Upper lobe of left lung (tissue), 6 donors: ENCODE results near the gene USF2. TPM values are rescaled to one million over a fixed set of nuclear protein-coding genes. Genes with fewer than 3 reads are reported as not detected.

ENCODE experiments used
- ATAC-seq, 2 donors: fragments of 200-7000 bp; cut with Tn5 transposase; one replicate each; pipeline ENCODE4 v1.9.1; 2022; ENCODE audit warnings: mild to moderate bottlenecking in 2 of 2, moderate library complexity in 2 of 2; ENCODE audit not compliant: low FRiP score in 2 of 2
- DNase-seq, 2 donors: peaks; one replicate each; pipeline ENCODE4 v3.0.0-alpha.2; 2019 to 2020
- H3K27ac ChIP-seq, 4 donors: fragments of 200-600 bp; sonication (generic); one replicate each; pipeline ENCODE4 v1.5.1; 2016 to 2019
- H3K27me3 ChIP-seq, 4 donors: fragments of 200-600 bp; sonication (generic); one replicate each; pipeline ENCODE4 v1.5.1; 2017 to 2019
- H3K36me3 ChIP-seq, 4 donors: fragments of 200-600 bp; sonication (generic); one replicate each; pipeline ENCODE4 v1.5.1; 2016 to 2019
- H3K4me1 ChIP-seq, 4 donors: fragments of 200-600 bp; sonication (generic); one replicate each; pipeline ENCODE4 v1.5.1; 2018 to 2019
- H3K4me3 ChIP-seq, 4 donors: fragments of 200-600 bp; sonication (generic); one replicate each; pipeline ENCODE4 v1.5.1; 2017 to 2019; ENCODE audit warnings: mild to moderate bottlenecking in 2 of 4, moderate library complexity in 1 of 4
- H3K9me3 ChIP-seq, 4 donors: fragments of 200-600 bp; sonication (generic); one replicate each; pipeline ENCODE4 v1.5.1; 2018 to 2019
- EP300 ChIP-seq, 4 donors: sonication (generic); formaldehyde crosslinking; IDR thresholded peaks; one replicate each; pipeline ENCODE4 v1.5.1; 2017; ENCODE audit warnings: antibody characterized with exemption in 4 of 4, control low read depth in 2 of 4
- POLR2A ChIP-seq, 4 donors: fragments of 450-650 bp; IDR thresholded peaks; one replicate each; pipeline ENCODE4 v1.5.1; 2016 to 2017; ENCODE audit warnings: antibody characterized with exemption in 4 of 4, mild to moderate bottlenecking in 2 of 4
- POLR2AphosphoS5 ChIP-seq, 2 donors: sonication (generic); formaldehyde crosslinking; IDR thresholded peaks; one replicate each; pipeline ENCODE4 v1.5.1; 2017; ENCODE audit warnings: antibody characterized with exemption in 2 of 2
- WGBS, 2 donors: methylation state at CpG; one replicate each; pipeline ENCODE4 v1.1.5; 2017 to 2018; 5-methylcytosine and 5-hydroxymethylcytosine counted together
- total RNA-seq, 6 donors: library from RNA; depleted of rRNA in 4 of 6; stranded (reverse); fragments of >200 nt in 4 of 6; gene quantifications; one replicate each; pipeline versions ENCODE4 v1.1.0 to v1.2.1, GENCODE V29; 2016 to 2021
- TF ChIP-seq, protein P1 (sequence below), 6 experiments: fragments of 450-650 bp in 4 of 6; fragments of 200-600 bp in 2 of 6; sonication (generic) in 2 of 6; IDR thresholded peaks; one replicate each; pipeline ENCODE4 v1.5.1; 2016 to 2019; ENCODE audit warnings: antibody characterized with exemption in 6 of 6
- donor health status: DM: no; HTN: no; CAD: no; lungs with moderate emphysema.
- donor health status: DM: no; HTN: yes; CAD: no; lungs with severe emphysema.

The USF2 gene
- total RNA-seq, 6 donors from 2014 or later: 96.7 to 289 (median 175) TPM

DNA sequence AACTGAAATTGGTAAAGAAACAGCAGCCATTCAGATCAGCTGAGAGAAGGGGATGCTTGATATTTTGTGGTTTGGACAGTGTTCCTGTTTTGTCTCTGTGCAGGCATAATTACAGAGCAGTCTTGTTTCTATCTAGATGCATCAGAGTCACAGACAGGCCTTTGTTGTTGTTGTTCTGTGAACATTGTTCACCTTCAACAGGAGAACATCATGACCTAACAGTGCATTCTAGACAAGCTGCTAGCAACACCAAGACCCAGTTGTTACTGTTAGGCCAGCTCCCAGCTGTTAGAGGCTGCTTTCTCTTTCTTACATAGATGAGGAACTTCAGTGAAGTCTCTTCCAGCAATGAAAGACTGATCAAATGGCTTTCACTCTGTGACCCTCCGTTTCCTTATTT, 28.4 kb upstream of the USF2 start:
- TF ChIP-seq POLR2AphosphoS5 (IDR thresholded peaks at IDR 0.05) (no peak), EP300 (IDR thresholded peaks at IDR 0.05) (peak in 1 of 4 donors; percentile 1), POLR2A (IDR thresholded peaks at IDR 0.05) (peak in 1 of 4 donors; percentile 35)
- no peak for ATAC-seq
- 65 to 72% methylated on average over 1 of the region's 1 CpG for WGBS, 2 donors

DNA sequence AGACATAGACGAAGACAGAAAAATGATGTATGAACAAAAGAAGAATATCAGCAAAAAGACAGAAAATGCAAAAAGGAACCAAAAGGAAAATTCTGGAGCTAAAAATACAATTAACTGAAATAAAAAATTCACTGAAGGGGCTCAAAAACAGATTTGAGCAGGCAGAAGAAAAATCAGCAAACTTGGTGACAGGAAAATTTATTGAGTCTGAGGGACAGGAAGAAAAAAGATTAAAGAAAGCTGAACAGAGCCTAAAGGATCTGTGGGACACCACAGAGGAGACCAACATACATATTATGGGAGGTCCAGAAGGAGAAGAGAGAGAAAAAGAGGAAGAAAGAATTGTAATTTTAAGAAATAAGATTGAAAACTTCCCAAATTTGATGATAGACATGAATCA, 27.3 kb upstream of the USF2 start:
- WGBS, 2 donors: 94 to 95% methylated on average over 1 of the region's 1 CpG

More for the DNA sequence above, 28.4 kb upstream of the USF2 start:
- H3K9me3 ChIP-seq: no peaks in the 10 kb centered on the region
- no peak for DNase-seq
- H3K27ac ChIP-seq: peak overlapping the region in 3 of 4 donors; percentile 6 to 67 (median 29)
- H3K4me3 ChIP-seq: no peak overlapping the region
- no peaks in the 10 kb centered on the region for H3K27me3 ChIP-seq
- H3K4me1 ChIP-seq: no peaks in the 10 kb centered on the region
- no peaks in the 10 kb centered on the region for H3K36me3 ChIP-seq

GRCh38 chr19:35246466-35247092, 22.2 kb upstream of the USF2 start:
- H3K4me3 ChIP-seq: no peak overlapping the region
- H3K27me3 ChIP-seq: no peaks in the 10 kb centered on the region
- TF ChIP-seq POLR2A (IDR thresholded peaks at IDR 0.05) (no peak), POLR2AphosphoS5 (IDR thresholded peaks at IDR 0.05) (no peak), EP300 (IDR thresholded peaks at IDR 0.05) (no peak)
- TF ChIP-seq, protein P1, sequence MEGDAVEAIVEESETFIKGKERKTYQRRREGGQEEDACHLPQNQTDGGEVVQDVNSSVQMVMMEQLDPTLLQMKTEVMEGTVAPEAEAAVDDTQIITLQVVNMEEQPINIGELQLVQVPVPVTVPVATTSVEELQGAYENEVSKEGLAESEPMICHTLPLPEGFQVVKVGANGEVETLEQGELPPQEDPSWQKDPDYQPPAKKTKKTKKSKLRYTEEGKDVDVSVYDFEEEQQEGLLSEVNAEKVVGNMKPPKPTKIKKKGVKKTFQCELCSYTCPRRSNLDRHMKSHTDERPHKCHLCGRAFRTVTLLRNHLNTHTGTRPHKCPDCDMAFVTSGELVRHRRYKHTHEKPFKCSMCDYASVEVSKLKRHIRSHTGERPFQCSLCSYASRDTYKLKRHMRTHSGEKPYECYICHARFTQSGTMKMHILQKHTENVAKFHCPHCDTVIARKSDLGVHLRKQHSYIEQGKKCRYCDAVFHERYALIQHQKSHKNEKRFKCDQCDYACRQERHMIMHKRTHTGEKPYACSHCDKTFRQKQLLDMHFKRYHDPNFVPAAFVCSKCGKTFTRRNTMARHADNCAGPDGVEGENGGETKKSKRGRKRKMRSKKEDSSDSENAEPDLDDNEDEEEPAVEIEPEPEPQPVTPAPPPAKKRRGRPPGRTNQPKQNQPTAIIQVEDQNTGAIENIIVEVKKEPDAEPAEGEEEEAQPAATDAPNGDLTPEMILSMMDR (IDR thresholded peaks at IDR 0.05): no peak
- ATAC-seq (no peak), DNase-seq (no peak)
- H3K36me3 ChIP-seq: peaks cover 0 to 6% (median 0%) of the 10 kb centered on the region in 4 donors
- H3K27ac ChIP-seq: no peak overlapping the region
- 64 to 75% methylated on average over 4 of the region's 4 CpGs for WGBS, 2 donors
- no peaks in the 10 kb centered on the region for H3K9me3 ChIP-seq
- peaks cover 15 to 35% (median 18%) of the 10 kb centered on the region in 4 donors for H3K4me1 ChIP-seq

More for the DNA sequence above, 27.3 kb upstream of the USF2 start:
- Histone ChIP-seq H3K4me3 (no peak overlapping the region), H3K36me3 (no peaks in the 10 kb centered on the region), H3K27me3 (no peaks in the 10 kb centered on the region), H3K27ac (no peak overlapping the region), H3K9me3 (no peaks in the 10 kb centered on the region), H3K4me1 (no peaks in the 10 kb centered on the region)
- ATAC-seq: no peak
- no peak for TF ChIP-seq POLR2AphosphoS5 (IDR thresholded peaks at IDR 0.05)
- TF ChIP-seq EP300 (IDR thresholded peaks at IDR 0.05): no peak
- TF ChIP-seq, protein P1 (IDR thresholded peaks at IDR 0.05): no peak
- no peak for TF ChIP-seq POLR2A (IDR thresholded peaks at IDR 0.05)
- DNase-seq: no peak

- WGBS, 2 donors: 8 to 12% methylated on average over 8 to 16 of the region's 42 CpGs
- DNase-seq (peak; percentile 84 to 94), ATAC-seq (peak; percentile 75 to 92)
- TF ChIP-seq, protein P1 (IDR thresholded peaks at IDR 0.05): peak; percentile 30 to 83 (median 56)
- TF ChIP-seq POLR2A (IDR thresholded peaks at IDR 0.05) (peak in 2 of 4 donors; percentile 39 to 53), POLR2AphosphoS5 (IDR thresholded peaks at IDR 0.05) (peak; percentile 41 to 47), EP300 (IDR thresholded peaks at IDR 0.05) (no peak)
- Histone ChIP-seq H3K36me3 (peaks cover 0 to 7% (median 0%) of the 10 kb centered on the region in 4 donors), H3K27me3 (no peaks in the 10 kb centered on the region), H3K9me3 (no peaks in the 10 kb centered on the region), H3K4me3 (peak overlapping the region; percentile 56 to 78 (median 64)), H3K4me1 (peaks cover 15 to 35% (median 18%) of the 10 kb centered on the region in 4 donors), H3K27ac (peak overlapping the region; percentile 88 to 98 (median 94))
Observed at GRCh38 chr19:35247526-35248309, 21.0 kb upstream of the USF2 start.
